ENCODE data around the gene CUL1.

The CUL1 gene

DNA sequence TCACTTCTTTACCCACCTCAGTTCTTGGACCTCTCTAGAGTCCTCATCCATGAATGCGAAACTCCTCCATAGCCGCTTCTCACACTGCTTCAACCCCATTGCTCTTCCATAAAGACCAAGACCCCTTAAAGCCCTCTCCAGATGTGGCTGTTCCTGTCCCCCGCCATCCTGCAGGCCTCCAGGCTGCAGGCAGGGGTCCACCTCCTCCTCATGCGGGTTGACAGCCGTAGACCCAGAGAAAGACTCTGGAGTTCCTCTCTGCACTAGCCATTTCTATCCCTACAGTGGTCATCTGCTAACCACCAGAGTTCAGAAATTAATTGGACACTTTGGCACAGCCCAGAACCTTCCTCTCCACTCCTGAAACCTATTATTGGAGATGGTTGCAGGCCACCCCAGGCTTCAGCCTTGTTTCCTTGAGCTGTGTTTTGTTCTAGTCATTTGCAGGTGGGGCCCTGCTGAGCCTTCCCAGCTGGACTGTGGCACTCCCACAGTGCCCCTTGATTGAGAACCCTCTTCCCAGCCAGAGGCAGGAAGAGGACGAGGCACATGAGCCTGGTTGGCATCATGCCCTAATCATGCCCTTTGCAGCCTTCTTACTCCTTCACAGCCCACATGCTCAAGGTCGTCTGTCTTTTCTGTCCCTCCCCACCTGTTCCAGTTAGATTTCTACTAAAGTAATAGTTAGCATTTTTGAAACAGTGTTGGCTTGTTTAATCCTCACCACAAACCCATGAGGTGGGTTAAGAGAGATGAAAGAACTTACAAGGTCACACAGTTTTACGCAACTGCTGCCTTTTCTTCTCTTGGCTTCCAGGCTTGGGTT lies 23.9 kb downstream of the CUL1 start:
- Mint-ChIP-seq H3K27ac (peak overlapping the region; percentile 66 to 81), H3K27me3 (no peaks in the 10 kb centered on the region), H3K4me1 (peaks cover 75% of the 10 kb centered on the region), H3K4me3 (peak overlapping the region; percentile 21 to 24), H3K9me3 (no peaks in the 10 kb centered on the region)
- no peak for DNase-seq
- ATAC-seq: peak; percentile 73

DNA sequence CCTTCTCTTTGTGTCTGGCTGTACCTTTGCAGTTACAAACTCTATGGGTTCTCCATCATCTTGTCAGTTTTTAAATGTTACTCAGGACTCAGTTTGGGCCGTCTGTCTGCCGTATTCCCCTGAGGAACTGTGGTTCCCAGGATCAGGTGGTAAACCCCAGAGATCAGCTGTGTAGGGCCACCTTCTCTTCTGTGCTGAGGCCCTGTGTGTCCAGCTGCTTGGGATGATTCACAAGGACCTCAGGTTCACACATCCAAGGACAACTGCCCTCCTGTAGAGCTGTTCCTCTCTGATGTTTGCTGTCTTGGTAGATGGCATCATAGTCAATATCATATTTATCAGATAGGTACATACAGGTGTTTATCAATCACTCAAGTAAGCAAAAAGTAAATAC lies 24.5 kb downstream of the CUL1 start:
- peak overlapping the region; percentile 21 to 33 for H3K4me3 Mint-ChIP-seq
- H3K4me1 Mint-ChIP-seq: peaks cover 77% of the 10 kb centered on the region
- no peaks in the 10 kb centered on the region for H3K9me3 Mint-ChIP-seq
- DNase-seq (no peak), ATAC-seq (no peak)
- H3K27ac Mint-ChIP-seq: peak overlapping the region; percentile 66 to 81
- H3K27me3 Mint-ChIP-seq: no peaks in the 10 kb centered on the region

GRCh38 chr7:148723846-148724245 lies 25.1 kb downstream of the CUL1 start:
- H3K4me3 Mint-ChIP-seq: no peak overlapping the region
- DNase-seq: no peak
- no peaks in the 10 kb centered on the region for H3K27me3 Mint-ChIP-seq
- no peaks in the 10 kb centered on the region for H3K9me3 Mint-ChIP-seq
- no peak for ATAC-seq
- H3K4me1 Mint-ChIP-seq: peaks cover 74% of the 10 kb centered on the region
- no peak overlapping the region for H3K27ac Mint-ChIP-seq

DNA sequence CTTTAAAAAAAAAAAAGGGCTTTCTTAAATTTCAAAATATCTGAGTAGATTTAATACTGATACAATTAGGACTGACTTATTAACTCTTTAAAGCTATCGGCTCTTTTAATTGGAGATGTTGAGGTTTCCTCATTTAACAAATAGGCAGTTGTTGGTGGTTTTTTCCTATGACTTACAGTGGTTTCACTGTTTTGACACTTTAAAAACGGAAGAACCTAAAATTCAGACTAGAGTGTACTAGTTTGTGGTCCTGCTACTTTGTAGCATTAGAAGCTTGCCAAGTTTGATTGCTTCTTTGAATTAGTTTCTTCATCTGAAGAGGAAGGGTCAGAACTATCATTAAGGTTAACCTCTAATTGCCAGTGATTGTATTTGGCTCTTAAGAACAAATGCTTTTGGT lies 27.7 kb downstream of the CUL1 start:
- H3K9me3 Mint-ChIP-seq: no peaks in the 10 kb centered on the region
- ATAC-seq: no peak
- no peaks in the 10 kb centered on the region for H3K27me3 Mint-ChIP-seq
- H3K4me1 Mint-ChIP-seq: peaks cover 64% of the 10 kb centered on the region
- peak overlapping the region; percentile 21 to 53 for H3K4me3 Mint-ChIP-seq
- DNase-seq: no peak
- H3K27ac Mint-ChIP-seq: no peak overlapping the region

GRCh38 chr7:148727501-148728278 lies 29.0 kb downstream of the CUL1 start:
- peak overlapping the region; percentile 10 to 26 for H3K4me3 Mint-ChIP-seq
- no peaks in the 10 kb centered on the region for H3K27me3 Mint-ChIP-seq
- H3K27ac Mint-ChIP-seq: peak overlapping the region; percentile 21 to 80
- peak; percentile 82 for ATAC-seq
- peaks cover 60% of the 10 kb centered on the region for H3K4me1 Mint-ChIP-seq
- H3K9me3 Mint-ChIP-seq: no peaks in the 10 kb centered on the region
- peak in 1 of 2 donors; percentile 50 for DNase-seq

DNA sequence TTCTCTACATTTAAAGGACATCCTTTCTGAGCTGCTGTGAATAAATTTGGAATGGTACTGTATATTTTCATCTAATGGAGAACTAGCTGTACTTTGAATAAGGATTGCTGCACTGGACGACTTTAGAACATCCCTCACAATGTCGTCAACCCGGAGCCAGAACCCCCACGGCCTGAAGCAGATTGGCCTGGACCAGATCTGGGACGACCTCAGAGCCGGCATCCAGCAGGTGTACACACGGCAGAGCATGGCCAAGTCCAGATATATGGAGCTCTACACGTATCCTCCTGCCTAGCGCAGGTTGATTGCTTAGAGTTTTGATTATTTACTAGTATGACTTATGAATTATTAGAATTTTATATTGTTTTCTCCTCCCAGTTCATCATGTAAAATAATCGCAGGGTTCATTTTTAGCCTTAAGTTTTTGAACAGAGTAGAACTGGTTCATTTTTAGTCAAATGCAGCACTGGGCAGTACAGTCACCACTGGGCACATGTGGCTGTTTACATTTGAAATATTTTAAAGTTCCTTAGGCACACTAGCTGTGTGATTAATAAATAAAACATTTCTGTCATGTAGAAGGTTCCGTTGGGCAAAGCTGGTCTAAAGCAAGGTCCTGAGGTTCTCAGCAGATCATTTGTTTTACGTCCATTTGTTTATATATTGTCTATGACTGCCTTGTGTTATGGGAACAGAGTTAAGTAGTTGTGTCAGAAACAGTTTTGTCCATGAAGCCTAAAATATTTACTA lies 31.5 kb downstream of the CUL1 start:
- Mint-ChIP-seq H3K9me3 (no peaks in the 10 kb centered on the region), H3K4me1 (peaks cover 45% of the 10 kb centered on the region), H3K27ac (peak overlapping the region in 1 of 2 donors; percentile 24), H3K27me3 (no peaks in the 10 kb centered on the region), H3K4me3 (no peak overlapping the region)
- ATAC-seq (no peak), DNase-seq (no peak)

- Mint-ChIP-seq H3K4me1 (peaks cover 20% of the 10 kb centered on the region), H3K27ac (no peak overlapping the region), H3K9me3 (no peaks in the 10 kb centered on the region), H3K27me3 (no peaks in the 10 kb centered on the region), H3K4me3 (no peak overlapping the region)
- ATAC-seq: no peak
- DNase-seq: no peak
These were observed 34.2 kb downstream of the CUL1 start for GRCh38 chr7:148732862-148733261.

- no peak overlapping the region for H3K4me3 Mint-ChIP-seq
- H3K27me3 Mint-ChIP-seq: no peaks in the 10 kb centered on the region
- no peak for ATAC-seq
- DNase-seq: no peak
- peaks cover 14% of the 10 kb centered on the region for H3K4me1 Mint-ChIP-seq
- H3K9me3 Mint-ChIP-seq: no peaks in the 10 kb centered on the region
- H3K27ac Mint-ChIP-seq: no peak overlapping the region
These were observed 34.8 kb downstream of the CUL1 start for GRCh38 chr7:148733496-148733895.

GRCh38 chr7:148735141-148735540 lies 36.4 kb downstream of the CUL1 start:
- ATAC-seq (no peak), DNase-seq (no peak)
- Mint-ChIP-seq H3K27ac (peak overlapping the region in 1 of 2 donors; percentile 1), H3K4me3 (no peak overlapping the region), H3K9me3 (no peaks in the 10 kb centered on the region), H3K4me1 (peaks cover 22% of the 10 kb centered on the region), H3K27me3 (no peaks in the 10 kb centered on the region)

DNA sequence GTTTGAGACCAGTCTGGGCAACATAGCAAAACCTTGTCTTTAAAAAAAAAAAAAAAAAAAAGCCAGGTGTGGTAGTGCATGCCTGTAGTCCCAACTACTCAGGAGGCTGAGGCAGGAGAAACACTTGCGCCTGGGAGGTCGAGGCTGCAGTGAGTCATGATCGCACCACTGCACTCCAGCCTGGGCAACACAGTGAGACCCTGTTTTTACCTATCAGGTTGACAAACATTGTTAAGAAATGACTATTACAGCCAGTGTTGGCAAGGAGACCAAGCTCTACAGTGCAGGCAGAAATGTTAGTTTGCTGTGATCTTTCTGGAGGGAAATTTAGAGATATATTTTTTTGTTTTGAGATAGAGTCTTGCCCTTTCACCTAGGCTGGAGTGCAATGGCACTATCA lies 37.3 kb downstream of the CUL1 start:
- no peak overlapping the region for H3K27ac Mint-ChIP-seq
- peaks cover 0 to 5% of the 10 kb centered on the region in 2 donors for H3K9me3 Mint-ChIP-seq
- no peaks in the 10 kb centered on the region for H3K27me3 Mint-ChIP-seq
- H3K4me3 Mint-ChIP-seq: no peak overlapping the region
- no peak for DNase-seq
- H3K4me1 Mint-ChIP-seq: peaks cover 22% of the 10 kb centered on the region
- no peak for ATAC-seq

- Mint-ChIP-seq H3K9me3 (peaks cover 8 to 11% of the 10 kb centered on the region in 2 donors), H3K4me1 (peaks cover 11% of the 10 kb centered on the region), H3K27ac (no peak overlapping the region), H3K4me3 (no peak overlapping the region), H3K27me3 (no peaks in the 10 kb centered on the region)
- ATAC-seq: no peak
- no peak for DNase-seq
These were observed 40.2 kb downstream of the CUL1 start for GRCh38 chr7:148738737-148739535.

GRCh38 chr7:148746135-148746534 lies 47.4 kb downstream of the CUL1 start:
- ATAC-seq (no peak), DNase-seq (no peak)
- Mint-ChIP-seq H3K4me1 (peaks cover 33% of the 10 kb centered on the region), H3K4me3 (no peak overlapping the region), H3K9me3 (peaks cover 6 to 14% of the 10 kb centered on the region in 2 donors), H3K27ac (no peak overlapping the region), H3K27me3 (no peaks in the 10 kb centered on the region)

DNA sequence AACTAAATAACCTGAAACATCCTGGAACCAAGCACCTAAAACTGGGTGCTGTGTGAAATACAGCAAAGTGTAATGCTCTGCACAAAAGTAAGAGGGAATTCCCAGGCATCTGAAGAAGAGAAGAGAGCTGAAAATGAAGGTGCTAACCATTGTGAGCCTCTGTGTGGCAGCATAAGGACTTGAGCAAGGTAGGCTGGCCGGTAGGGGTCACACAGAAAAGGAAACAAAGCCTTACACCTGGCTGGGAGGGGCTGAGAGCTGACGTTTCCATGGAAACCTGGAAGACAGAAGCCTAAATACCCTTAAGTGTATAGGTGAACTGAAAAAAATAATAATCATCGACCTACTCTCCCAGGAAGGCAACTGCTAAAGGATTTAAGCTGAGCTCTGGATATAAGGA lies 48.6 kb downstream of the CUL1 start:
- H3K27me3 Mint-ChIP-seq: no peaks in the 10 kb centered on the region
- DNase-seq (no peak), ATAC-seq (no peak)
- peaks cover 2 to 8% of the 10 kb centered on the region in 2 donors for H3K9me3 Mint-ChIP-seq
- peaks cover 38% of the 10 kb centered on the region for H3K4me1 Mint-ChIP-seq
- H3K4me3 Mint-ChIP-seq: no peak overlapping the region
- peak overlapping the region in 1 of 2 donors; percentile 30 for H3K27ac Mint-ChIP-seq

GRCh38 chr7:148750442-148751355 lies 52.0 kb downstream of the CUL1 start:
- no peak overlapping the region for H3K27ac Mint-ChIP-seq
- H3K27me3 Mint-ChIP-seq: no peaks in the 10 kb centered on the region
- H3K4me3 Mint-ChIP-seq: no peak overlapping the region
- ATAC-seq (no peak), DNase-seq (no peak)
- H3K4me1 Mint-ChIP-seq: peaks cover 17% of the 10 kb centered on the region
- peaks cover 0 to 6% of the 10 kb centered on the region in 2 donors for H3K9me3 Mint-ChIP-seq
